Jurkat, Clone E6-1 (cell line): ENCODE results near the gene LYVE1.

ENCODE experiments used
- DNase-seq: peaks from one replicate; pipeline ENCODE4 v3.0.0-alpha.2; 2011; ENCODE audit warnings: low read depth, low spot score
- H3K4me3 ChIP-seq: 2 replicates; pipeline ENCODE4 v1.5.1; 2011; ENCODE audit warnings: mild to moderate bottlenecking, low read length, control low read depth, moderate library complexity

Gene LYVE1

GRCh38 chr11:10534316-10534715, 34.1 kb downstream of the LYVE1 start:
- DNase-seq = no peak
- H3K4me3 ChIP-seq = no peak overlapping the region

- H3K4me3 ChIP-seq = no peak overlapping the region
- DNase-seq = no peak
These were observed 35.1 kb downstream of the LYVE1 start for GRCh38 chr11:10533323-10533722.

- H3K4me3 ChIP-seq = no peak overlapping the region
- no peak for DNase-seq
These were observed 35.9 kb downstream of the LYVE1 start for GRCh38 chr11:10532526-10532925.

- no peak for DNase-seq
- no peak overlapping the region for H3K4me3 ChIP-seq
These were observed 39.2 kb downstream of the LYVE1 start for GRCh38 chr11:10529279-10529678.

DNA sequence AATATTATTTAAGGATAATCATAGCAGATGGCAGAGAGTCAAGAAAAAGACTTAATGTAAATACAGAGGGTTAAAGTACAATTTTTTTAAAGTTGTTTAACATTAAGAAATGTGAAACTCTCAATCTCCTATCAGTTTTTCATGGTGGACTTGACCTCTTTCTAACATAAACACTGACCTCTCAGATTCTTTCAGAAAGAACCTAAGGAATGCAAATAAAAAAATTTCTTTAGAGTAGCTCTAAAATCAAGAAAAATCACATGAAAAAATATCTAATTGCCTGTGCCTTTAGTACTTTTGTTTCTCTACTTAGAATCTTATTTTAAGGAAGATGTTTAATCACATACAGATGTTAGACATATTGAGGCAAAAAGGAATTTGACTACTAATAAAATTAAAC, 40.3 kb downstream of the LYVE1 start:
- H3K4me3 ChIP-seq = no peak overlapping the region
- DNase-seq = no peak

DNA sequence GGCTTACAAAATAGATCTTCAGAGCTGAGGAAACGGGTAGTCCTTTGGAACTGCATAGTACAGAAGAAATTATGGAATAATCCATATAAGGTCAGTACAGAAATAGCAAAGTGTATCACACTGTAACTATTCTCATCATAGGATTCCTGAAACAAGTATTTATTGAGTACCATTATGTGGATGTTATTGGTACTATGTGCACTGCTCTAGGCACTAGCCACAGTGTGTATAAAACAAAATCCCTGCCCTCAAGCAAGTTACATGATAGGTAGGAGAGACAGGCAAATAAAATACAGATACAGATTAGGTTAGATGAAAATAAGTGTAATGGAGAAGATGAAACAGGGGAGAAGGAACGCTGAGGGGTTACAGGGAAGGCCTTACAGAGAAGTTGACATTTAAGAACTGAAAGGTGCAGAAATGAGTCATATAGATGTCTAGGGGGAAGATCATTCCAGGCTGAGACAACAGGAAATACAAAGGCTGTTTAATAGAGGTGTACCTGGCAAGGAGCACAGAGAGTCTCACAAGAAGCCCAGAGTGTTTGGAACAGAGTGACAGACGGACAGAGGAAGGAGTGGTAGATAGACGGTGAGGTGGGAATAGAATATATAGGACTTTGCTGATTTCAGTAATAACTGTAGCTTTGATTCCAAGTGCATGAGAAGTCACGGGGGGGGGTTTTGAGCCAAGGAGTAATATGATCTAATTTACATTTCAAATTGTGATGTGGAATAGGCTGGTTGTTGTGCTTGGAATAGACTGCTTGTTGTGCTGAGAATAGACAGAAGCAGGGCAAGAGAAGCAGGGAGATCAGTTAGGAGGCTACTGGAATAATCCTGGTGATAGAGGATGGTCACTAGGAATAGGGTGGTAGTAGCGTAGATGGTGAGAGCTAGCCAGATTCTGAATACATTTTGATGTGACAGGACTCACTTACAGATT, 41.2 kb downstream of the LYVE1 start:
- DNase-seq = no peak
- no peak overlapping the region for H3K4me3 ChIP-seq

DNA sequence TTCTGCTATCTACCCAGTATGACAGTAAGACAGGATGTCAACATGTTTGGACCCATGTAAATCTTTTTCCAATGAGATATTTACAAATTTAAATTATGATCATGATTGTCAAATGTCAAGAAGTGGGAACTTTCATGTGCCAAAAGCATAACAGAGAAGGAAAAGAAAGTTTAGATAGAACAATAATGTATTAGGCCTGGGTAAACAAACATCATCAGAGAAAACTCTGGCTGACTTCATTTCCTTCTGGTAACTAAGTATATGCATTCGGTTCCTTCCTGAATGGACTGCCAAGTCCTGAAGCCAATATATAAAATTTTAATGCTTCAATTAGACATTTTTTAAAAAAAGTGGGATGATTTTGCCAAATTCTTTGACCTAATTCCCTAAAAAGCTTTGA, 44.0 kb downstream of the LYVE1 start:
- no peak overlapping the region for H3K4me3 ChIP-seq
- DNase-seq = no peak

DNA sequence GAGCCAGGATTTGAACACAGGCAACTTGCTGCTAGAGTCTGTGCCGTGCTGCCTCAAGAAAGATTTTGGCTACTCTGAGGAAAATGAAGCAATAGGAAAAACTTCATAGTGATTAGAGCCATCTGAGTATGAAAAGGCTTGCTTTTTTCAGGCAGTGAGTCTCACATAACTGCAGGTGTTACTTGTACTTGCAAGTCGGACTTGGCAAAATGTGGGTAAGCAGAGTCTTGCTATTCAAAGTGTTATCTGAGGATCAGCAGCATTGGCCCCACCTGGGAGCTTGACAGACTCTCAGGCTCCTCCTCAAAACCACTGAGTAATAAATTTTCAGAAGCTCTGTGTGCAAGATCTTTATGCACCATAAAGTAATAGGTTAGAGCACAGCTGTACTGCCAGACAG, 45.5 kb downstream of the LYVE1 start:
- no peak overlapping the region for H3K4me3 ChIP-seq
- DNase-seq = peak; percentile 92

GRCh38 chr11:10522276-10522675, 46.2 kb downstream of the LYVE1 start:
- DNase-seq = no peak
- no peak overlapping the region for H3K4me3 ChIP-seq

DNA sequence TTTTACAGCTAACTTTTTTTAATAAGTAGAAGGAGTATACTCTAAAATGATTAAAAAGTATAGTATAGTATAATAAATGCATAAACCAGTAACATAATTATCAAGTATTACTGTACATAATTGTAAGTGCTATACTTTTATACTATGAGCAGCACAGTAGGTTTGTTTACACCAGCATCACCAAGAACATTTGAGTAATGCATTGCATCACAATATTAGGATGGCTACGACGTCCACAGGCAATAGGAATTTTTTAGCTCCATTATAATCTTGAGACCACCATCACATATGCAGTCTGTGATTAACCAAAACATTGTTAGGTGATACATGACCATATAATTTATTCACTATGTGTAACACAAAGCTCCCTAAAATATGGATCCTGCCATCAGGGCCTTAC, 47.9 kb downstream of the LYVE1 start:
- no peak overlapping the region for H3K4me3 ChIP-seq
- no peak for DNase-seq

GRCh38 chr11:10519630-10520029, 48.8 kb downstream of the LYVE1 start:
- DNase-seq = no peak
- H3K4me3 ChIP-seq = no peak overlapping the region

GRCh38 chr11:10518891-10519290, 49.6 kb downstream of the LYVE1 start:
- H3K4me3 ChIP-seq = no peak overlapping the region
- DNase-seq = no peak

DNA sequence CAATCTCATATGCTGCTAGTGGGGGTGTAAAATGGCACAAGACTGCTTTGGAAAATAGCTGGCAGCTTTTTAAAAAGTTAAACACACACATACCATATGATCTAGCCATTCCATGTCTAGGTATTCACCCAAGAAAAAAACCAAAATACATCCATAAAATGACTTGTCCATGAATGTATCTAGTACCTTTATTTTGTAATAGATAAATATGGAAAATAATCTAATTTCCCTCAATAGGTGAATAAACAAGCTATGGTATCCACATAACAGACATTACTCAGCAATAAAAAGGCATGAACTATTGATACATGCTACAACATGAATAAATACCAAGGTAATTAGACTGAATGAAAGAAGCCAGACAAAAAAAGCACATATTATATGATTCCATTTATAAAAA, 50.3 kb downstream of the LYVE1 start:
- no peak for DNase-seq

DNA sequence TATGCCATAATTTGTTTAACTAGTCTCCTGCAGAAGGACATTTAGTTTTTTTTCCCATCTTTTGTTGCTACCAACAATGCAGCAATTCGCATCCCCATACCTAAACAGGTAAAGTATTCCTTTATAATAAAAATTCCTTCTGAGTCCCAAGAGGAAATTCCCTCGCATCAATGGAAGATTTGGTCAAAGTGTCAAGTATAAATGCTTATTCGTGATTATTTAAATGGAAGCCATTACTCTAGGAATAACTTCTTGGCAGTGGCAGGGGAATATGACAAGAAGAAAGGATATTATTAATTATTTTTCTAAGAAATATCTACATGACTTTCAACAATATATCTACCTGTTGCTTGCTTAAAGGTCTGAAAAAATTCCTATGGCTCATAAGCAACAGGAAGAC, 53.0 kb downstream of the LYVE1 start:
- H3K4me3 ChIP-seq = no peak overlapping the region
- DNase-seq = no peak

More for the DNA sequence above, 50.3 kb downstream of the LYVE1 start:
- no peak overlapping the region for H3K4me3 ChIP-seq

GRCh38 chr11:10514709-10515108, 53.8 kb downstream of the LYVE1 start:
- H3K4me3 ChIP-seq = no peak overlapping the region
- DNase-seq = no peak

GRCh38 chr11:10514202-10514601, 54.3 kb downstream of the LYVE1 start:
- DNase-seq = no peak
- H3K4me3 ChIP-seq = no peak overlapping the region

GRCh38 chr11:10511181-10511621, 57.3 kb downstream of the LYVE1 start:
- DNase-seq = no peak
- no peak overlapping the region for H3K4me3 ChIP-seq
